Activated CD4-positive, alpha-beta T cell treated with anti-CD3 and anti-CD28 coated beads, Interleukin-2, Interleukin-4, amounts not matched to agents 100 ng/mL and 50 ng/mL, durations not matched to agents 16 hours and 8 hours (primary cell): ENCODE results near the gene AZI2.

Source experiments
- DNase-seq: peaks from one replicate; pipeline ENCODE4 v3.0.0-alpha.2; 2020; ENCODE audit warnings: low spot score

Gene AZI2

GRCh38 chr3:28300345-28300962, 48.2 kb downstream of the AZI2 start:
- DNase-seq, result no peak

DNA sequence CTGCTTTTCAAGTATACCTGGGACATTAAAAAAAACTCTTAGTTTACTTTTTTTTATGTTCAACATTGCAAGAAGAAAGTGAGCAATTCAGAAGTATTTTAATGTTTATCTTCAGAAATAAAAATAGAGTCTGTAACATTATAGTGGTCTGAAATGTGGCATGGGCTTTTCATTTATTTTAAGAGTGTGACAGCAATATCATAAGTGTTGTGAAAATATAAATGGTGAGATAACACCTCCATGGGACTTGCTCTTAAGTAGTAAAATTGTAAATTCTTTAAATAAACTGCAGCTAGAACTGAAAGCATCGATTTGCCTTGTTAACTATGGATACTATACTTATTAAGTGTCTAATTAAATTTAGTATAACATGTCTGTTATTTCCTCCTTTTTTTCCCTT, 48.9 kb downstream of the AZI2 start:
- DNase-seq, result no peak

GRCh38 chr3:28295898-28296490, 52.6 kb downstream of the AZI2 start:
- DNase-seq, result no peak

GRCh38 chr3:28294667-28295413, 53.8 kb downstream of the AZI2 start:
- no peak for DNase-seq

- DNase-seq, result no peak
Observed at GRCh38 chr3:28292622-28293021, 56.0 kb downstream of the AZI2 start.

DNA sequence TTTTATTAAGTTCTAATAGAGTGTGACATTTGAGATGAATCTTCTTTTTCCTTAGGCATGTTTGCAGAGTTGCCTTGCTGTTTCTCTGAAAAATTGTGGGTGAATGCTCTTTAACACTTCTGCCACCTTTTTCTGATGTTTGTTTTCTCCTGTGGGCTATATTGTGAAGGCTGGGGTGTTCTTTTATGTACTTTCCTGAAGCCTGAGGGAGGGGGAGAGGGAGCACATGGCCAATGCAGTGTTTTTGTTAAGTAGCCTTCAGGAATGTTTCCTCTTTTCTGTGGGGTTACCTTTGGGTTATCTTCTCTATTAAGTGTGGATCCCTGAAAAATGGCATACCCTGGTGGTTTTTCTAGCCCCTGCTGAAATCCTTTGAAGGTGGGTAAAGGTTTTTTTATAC, 57.0 kb downstream of the AZI2 start:
- DNase-seq, result no peak

GRCh38 chr3:28290863-28291300, 57.7 kb downstream of the AZI2 start:
- no peak for DNase-seq

DNA sequence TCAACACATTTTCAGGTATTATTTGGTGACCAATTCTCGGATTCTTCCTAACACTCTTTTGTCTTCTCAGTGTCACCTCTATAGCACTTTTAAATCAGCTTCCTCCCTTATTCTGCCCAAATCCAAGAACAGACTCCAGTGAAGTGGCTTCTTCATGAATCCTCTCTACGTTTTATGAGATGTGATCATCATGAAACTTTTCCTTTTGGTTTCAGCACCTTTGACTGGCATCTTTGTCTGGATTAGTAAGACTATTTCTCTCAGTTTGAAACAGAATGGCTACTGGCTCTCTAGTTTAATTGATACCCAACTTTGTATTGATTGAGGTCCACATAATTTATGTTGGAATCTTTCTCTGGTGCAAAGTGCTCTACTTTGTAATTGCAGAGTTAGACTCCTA, 61.6 kb downstream of the AZI2 start:
- no peak for DNase-seq

GRCh38 chr3:28286595-28286994, 62.0 kb downstream of the AZI2 start:
- peak; percentile 24 for DNase-seq

DNA sequence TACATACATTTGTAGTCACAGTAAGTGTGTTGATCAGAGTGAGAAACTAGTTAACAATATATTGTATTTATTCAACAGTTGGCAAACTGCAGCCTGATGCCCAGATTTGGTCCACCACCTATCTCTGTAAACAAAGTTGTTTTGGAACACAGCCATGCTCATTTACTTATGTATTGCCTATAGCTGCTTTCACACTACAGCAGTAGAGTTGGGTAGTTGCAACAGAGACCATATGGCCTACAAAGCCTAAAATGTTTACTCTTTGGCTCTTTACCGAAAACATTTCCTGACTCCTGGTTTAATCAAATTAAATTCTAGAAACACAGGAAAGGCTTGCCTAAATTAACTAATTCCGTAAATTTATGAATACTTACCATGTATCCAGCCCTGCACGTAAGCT, 67.8 kb downstream of the AZI2 start:
- no peak for DNase-seq

DNA sequence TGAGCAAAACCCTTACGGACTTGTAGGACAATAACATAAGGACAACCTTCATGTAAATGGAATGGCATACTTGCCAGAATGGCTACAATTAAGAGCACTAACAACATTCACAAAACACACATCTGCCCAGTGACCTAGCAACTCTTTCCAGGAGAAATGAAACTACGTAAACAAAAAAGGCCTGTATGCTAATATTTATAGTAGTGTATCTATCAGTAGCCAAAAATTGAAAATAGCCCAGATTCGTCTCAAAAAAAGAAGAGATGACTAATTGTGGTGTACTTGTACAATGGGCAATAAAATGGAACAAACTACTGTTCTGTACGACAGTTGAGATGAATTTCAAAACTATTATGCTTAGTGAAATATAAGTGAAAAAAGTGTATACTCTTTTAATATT, 68.9 kb downstream of the AZI2 start:
- no peak for DNase-seq

GRCh38 chr3:28278918-28279317, 69.7 kb downstream of the AZI2 start:
- DNase-seq, result no peak

- DNase-seq, result no peak
Observed at GRCh38 chr3:28273837-28274236, 74.8 kb downstream of the AZI2 start.
